ENCODE data around the gene PDLIM3. TPM values are rescaled to one million over a fixed set of nuclear protein-coding genes. Genes with fewer than 3 reads are reported as not detected.

The PDLIM3 gene
- total RNA-seq, 1 experiment from 2014 or later, result 4.8 TPM

- no peaks in the 10 kb centered on the region for H3K36me3 ChIP-seq (ENCODE audit: control insufficient read depth, insufficient read depth, low read length)
- Mint-ChIP-seq H3K27ac (ENCODE audit: unreplicated experiment) (no peak overlapping the region), H3K4me1 (ENCODE audit: low read depth, unreplicated experiment) (no peaks in the 10 kb centered on the region), H3K4me3 (ENCODE audit: unreplicated experiment) (no peak overlapping the region), H3K27me3 (ENCODE audit: insufficient read depth, unreplicated experiment) (peaks cover 3% of the 10 kb centered on the region), H3K36me3 (ENCODE audit: insufficient read depth, unreplicated experiment) (no peaks in the 10 kb centered on the region), H3K9me3 (ENCODE audit: unreplicated experiment) (no peaks in the 10 kb centered on the region)
- intact Hi-C loops (cut with micrococcal nuclease; ENCODE audit: unreplicated experiment), result no loop called here
- no peak for DNase-seq
- ChIA-PET POLR2A (no interaction called here), CTCF (no interaction called here)
- no peak overlapping the region for H3K4me3 ChIP-seq (ENCODE audit: low read depth, low read length)
- H3K9me3 ChIP-seq, result no peaks in the 10 kb centered on the region
- TF ChIP-seq, protein P1, sequence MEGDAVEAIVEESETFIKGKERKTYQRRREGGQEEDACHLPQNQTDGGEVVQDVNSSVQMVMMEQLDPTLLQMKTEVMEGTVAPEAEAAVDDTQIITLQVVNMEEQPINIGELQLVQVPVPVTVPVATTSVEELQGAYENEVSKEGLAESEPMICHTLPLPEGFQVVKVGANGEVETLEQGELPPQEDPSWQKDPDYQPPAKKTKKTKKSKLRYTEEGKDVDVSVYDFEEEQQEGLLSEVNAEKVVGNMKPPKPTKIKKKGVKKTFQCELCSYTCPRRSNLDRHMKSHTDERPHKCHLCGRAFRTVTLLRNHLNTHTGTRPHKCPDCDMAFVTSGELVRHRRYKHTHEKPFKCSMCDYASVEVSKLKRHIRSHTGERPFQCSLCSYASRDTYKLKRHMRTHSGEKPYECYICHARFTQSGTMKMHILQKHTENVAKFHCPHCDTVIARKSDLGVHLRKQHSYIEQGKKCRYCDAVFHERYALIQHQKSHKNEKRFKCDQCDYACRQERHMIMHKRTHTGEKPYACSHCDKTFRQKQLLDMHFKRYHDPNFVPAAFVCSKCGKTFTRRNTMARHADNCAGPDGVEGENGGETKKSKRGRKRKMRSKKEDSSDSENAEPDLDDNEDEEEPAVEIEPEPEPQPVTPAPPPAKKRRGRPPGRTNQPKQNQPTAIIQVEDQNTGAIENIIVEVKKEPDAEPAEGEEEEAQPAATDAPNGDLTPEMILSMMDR (IDR thresholded peaks at IDR 0.05; ENCODE audit: insufficient read depth in 1 of 2, low read depth in 1 of 2, low read length in 1 of 2, severe bottlenecking in 1 of 2, unreplicated experiment in 1 of 2), result no peak
- no TSS peak for BruUV-seq (replicated peaks)
- peaks cover 4% of the 10 kb centered on the region; the same call in 1 of the 2 replicates for H3K4me1 ChIP-seq
- H3K27me3 ChIP-seq (replicated peaks; ENCODE audit: control insufficient read depth, insufficient read depth, low read length), result peaks cover 2% of the 10 kb centered on the region
Measured at GRCh38 chr4:185540040-185540439, 4.7 kb upstream of the PDLIM3 start.

GRCh38 chr4:185538806-185539205, 3.5 kb upstream of the PDLIM3 start:
- Mint-ChIP-seq H3K27me3 (ENCODE audit: insufficient read depth, unreplicated experiment) (peaks cover 3% of the 10 kb centered on the region), H3K4me3 (ENCODE audit: unreplicated experiment) (no peak overlapping the region), H3K9me3 (ENCODE audit: unreplicated experiment) (no peaks in the 10 kb centered on the region), H3K4me1 (ENCODE audit: low read depth, unreplicated experiment) (no peaks in the 10 kb centered on the region), H3K36me3 (ENCODE audit: insufficient read depth, unreplicated experiment) (no peaks in the 10 kb centered on the region), H3K27ac (ENCODE audit: unreplicated experiment) (no peak overlapping the region)
- DNase-seq, result no peak
- POLR2A ChIA-PET, result no interaction called here
- TF ChIP-seq, protein P1 (IDR thresholded peaks at IDR 0.05; ENCODE audit: insufficient read depth in 1 of 2, low read depth in 1 of 2, low read length in 1 of 2, severe bottlenecking in 1 of 2, unreplicated experiment in 1 of 2), result no peak
- Histone ChIP-seq H3K4me3 (ENCODE audit: low read depth, low read length) (no peak overlapping the region), H3K27me3 (replicated peaks; ENCODE audit: control insufficient read depth, insufficient read depth, low read length) (peaks cover 2% of the 10 kb centered on the region), H3K4me1 (peaks cover 4% of the 10 kb centered on the region; the same call in 1 of the 2 replicates), H3K9me3 (no peaks in the 10 kb centered on the region), H3K36me3 (ENCODE audit: control insufficient read depth, insufficient read depth, low read length) (no peaks in the 10 kb centered on the region)
- CTCF ChIA-PET, result no interaction called here
- no TSS peak for BruUV-seq (replicated peaks)
- intact Hi-C loops (cut with micrococcal nuclease; ENCODE audit: unreplicated experiment), result loop anchor here (5.0 kb wide), 1 partner anchor 58 kb away; no protein-coding TSS in a partner anchor

DNA sequence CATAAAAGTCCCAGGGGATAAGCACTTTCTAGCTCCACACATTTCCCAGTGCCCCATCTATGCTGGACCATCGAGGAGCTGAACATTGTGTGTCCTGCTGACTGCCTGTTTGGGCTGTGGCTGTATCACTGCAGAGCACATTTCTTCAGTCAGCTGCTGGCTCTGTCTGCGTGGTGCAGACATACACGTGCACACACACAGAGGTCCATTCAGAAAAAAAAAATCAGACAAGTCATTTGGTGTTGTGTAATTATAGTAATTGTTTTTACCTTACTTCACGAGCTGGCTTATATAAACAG, 1.1 kb upstream of the PDLIM3 start:
- no peak for DNase-seq
- ChIA-PET POLR2A (no interaction called here), CTCF (interaction anchor here (1.0 kb wide), 1 partner anchor 62 kb away, joined by 3 read pairs; no protein-coding TSS in a partner anchor)
- Mint-ChIP-seq H3K4me3 (ENCODE audit: unreplicated experiment) (peak overlapping the region; percentile 70), H3K36me3 (ENCODE audit: insufficient read depth, unreplicated experiment) (no peaks in the 10 kb centered on the region), H3K27me3 (ENCODE audit: insufficient read depth, unreplicated experiment) (peaks cover 5% of the 10 kb centered on the region), H3K9me3 (ENCODE audit: unreplicated experiment) (no peaks in the 10 kb centered on the region), H3K27ac (ENCODE audit: unreplicated experiment) (no peak overlapping the region), H3K4me1 (ENCODE audit: low read depth, unreplicated experiment) (no peaks in the 10 kb centered on the region)
- no TSS peak for BruUV-seq (replicated peaks)
- Histone ChIP-seq H3K4me1 (peaks cover 4% of the 10 kb centered on the region; the same call in 1 of the 2 replicates), H3K27me3 (replicated peaks; ENCODE audit: control insufficient read depth, insufficient read depth, low read length) (peaks cover 2% of the 10 kb centered on the region), H3K4me3 (ENCODE audit: low read depth, low read length) (no peak overlapping the region), H3K36me3 (ENCODE audit: control insufficient read depth, insufficient read depth, low read length) (no peaks in the 10 kb centered on the region), H3K9me3 (no peaks in the 10 kb centered on the region)
- TF ChIP-seq, protein P1 (IDR thresholded peaks at IDR 0.05; ENCODE audit: insufficient read depth in 1 of 2, low read depth in 1 of 2, low read length in 1 of 2, severe bottlenecking in 1 of 2, unreplicated experiment in 1 of 2), result no peak
- intact Hi-C loops (cut with micrococcal nuclease; ENCODE audit: unreplicated experiment), result loop anchor here (5.0 kb wide), 1 partner anchor 61 kb away; no protein-coding TSS in a partner anchor
